Measurements from ENCODE around the gene DHCR24.

GRCh38 chr1:54849219-54850068 is 37.6 kb downstream of the DHCR24 start:
- TF ChIP-seq, protein P1, sequence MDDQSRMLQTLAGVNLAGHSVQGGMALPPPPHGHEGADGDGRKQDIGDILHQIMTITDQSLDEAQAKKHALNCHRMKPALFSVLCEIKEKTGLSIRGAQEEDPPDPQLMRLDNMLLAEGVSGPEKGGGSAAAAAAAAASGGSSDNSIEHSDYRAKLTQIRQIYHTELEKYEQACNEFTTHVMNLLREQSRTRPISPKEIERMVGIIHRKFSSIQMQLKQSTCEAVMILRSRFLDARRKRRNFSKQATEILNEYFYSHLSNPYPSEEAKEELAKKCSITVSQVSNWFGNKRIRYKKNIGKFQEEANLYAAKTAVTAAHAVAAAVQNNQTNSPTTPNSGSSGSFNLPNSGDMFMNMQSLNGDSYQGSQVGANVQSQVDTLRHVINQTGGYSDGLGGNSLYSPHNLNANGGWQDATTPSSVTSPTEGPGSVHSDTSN (CRISPR knock-in tag; IDR thresholded peaks at IDR 0.05): no peak
- TF ChIP-seq ZBTB17 (tag by site-specific recombination; IDR thresholded peaks at IDR 0.05) (no peak), TCF7L2 (IDR thresholded peaks at IDR 0.05; ENCODE audit: borderline replicate concordance, low read depth, low read length) (no peak), HOXA7 (CRISPR knock-in tag; IDR thresholded peaks at IDR 0.05; ENCODE audit: borderline replicate concordance) (no peak), ZNF335 (tag by site-specific recombination; conservative IDR thresholded peaks at IDR 0.05) (no peak), ZSCAN30 (tag by site-specific recombination; IDR thresholded peaks at IDR 0.05) (no peak), YY1 (tag by site-specific recombination; IDR thresholded peaks at IDR 0.05) (no peak), PRDM1 (tag by site-specific recombination; IDR thresholded peaks at IDR 0.05) (no peak), ZNF830 (tag by site-specific recombination; IDR thresholded peaks at IDR 0.05; ENCODE audit: low read depth) (no peak), RBAK (tag by site-specific recombination; IDR thresholded peaks at IDR 0.05) (no peak), ZNF214 (tag by site-specific recombination; IDR thresholded peaks at IDR 0.05; ENCODE audit: borderline replicate concordance) (no peak)
- TF ChIP-seq, protein P2, sequence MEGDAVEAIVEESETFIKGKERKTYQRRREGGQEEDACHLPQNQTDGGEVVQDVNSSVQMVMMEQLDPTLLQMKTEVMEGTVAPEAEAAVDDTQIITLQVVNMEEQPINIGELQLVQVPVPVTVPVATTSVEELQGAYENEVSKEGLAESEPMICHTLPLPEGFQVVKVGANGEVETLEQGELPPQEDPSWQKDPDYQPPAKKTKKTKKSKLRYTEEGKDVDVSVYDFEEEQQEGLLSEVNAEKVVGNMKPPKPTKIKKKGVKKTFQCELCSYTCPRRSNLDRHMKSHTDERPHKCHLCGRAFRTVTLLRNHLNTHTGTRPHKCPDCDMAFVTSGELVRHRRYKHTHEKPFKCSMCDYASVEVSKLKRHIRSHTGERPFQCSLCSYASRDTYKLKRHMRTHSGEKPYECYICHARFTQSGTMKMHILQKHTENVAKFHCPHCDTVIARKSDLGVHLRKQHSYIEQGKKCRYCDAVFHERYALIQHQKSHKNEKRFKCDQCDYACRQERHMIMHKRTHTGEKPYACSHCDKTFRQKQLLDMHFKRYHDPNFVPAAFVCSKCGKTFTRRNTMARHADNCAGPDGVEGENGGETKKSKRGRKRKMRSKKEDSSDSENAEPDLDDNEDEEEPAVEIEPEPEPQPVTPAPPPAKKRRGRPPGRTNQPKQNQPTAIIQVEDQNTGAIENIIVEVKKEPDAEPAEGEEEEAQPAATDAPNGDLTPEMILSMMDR (tag by site-specific recombination; IDR thresholded peaks at IDR 0.05): no peak
- TF ChIP-seq, protein P3, sequence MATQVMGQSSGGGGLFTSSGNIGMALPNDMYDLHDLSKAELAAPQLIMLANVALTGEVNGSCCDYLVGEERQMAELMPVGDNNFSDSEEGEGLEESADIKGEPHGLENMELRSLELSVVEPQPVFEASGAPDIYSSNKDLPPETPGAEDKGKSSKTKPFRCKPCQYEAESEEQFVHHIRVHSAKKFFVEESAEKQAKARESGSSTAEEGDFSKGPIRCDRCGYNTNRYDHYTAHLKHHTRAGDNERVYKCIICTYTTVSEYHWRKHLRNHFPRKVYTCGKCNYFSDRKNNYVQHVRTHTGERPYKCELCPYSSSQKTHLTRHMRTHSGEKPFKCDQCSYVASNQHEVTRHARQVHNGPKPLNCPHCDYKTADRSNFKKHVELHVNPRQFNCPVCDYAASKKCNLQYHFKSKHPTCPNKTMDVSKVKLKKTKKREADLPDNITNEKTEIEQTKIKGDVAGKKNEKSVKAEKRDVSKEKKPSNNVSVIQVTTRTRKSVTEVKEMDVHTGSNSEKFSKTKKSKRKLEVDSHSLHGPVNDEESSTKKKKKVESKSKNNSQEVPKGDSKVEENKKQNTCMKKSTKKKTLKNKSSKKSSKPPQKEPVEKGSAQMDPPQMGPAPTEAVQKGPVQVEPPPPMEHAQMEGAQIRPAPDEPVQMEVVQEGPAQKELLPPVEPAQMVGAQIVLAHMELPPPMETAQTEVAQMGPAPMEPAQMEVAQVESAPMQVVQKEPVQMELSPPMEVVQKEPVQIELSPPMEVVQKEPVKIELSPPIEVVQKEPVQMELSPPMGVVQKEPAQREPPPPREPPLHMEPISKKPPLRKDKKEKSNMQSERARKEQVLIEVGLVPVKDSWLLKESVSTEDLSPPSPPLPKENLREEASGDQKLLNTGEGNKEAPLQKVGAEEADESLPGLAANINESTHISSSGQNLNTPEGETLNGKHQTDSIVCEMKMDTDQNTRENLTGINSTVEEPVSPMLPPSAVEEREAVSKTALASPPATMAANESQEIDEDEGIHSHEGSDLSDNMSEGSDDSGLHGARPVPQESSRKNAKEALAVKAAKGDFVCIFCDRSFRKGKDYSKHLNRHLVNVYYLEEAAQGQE (tag by site-specific recombination; IDR thresholded peaks at IDR 0.05): no peak

Data from HEK293 (cell line).